ENCODE data around the gene ACIN1.

ACIN1 gene

DNA sequence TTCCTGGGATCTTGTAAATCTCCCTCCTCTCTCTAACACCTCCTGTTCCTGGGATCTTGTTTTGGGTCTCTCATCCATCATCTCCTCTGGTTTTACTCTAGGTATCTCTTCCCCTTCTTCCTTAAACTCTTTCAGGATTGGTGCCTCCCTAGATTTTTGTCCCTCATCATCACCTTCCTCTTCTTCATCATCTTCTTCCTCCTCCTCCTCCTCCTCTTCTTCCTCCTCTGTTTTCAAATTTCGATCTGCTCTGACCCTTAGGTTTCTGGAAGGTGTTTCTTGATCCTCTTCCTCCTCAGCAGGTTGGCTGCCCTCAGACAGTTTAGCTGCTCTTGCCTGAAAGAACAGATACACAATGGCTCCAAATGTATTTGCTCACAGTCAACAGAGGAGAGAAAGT is 14.5 kb downstream of the ACIN1 start:
- WGBS (ENCODE audit: insufficient coverage, insufficient read length) = no CpG with 5 or more reads among the region's 1 CpG
- Histone ChIP-seq H3K4me3 (ENCODE audit: low read length) (no peak overlapping the region), H3K4me1 (ENCODE audit: control insufficient read depth, insufficient read depth, low read length) (no peaks in the 10 kb centered on the region), H3K27ac (ENCODE audit: low read length) (no peak overlapping the region), H3K27me3 (ENCODE audit: control insufficient read depth, insufficient read depth, low read length) (no peaks in the 10 kb centered on the region), H3K9me3 (ENCODE audit: control insufficient read depth, insufficient read depth, low read length) (no peaks in the 10 kb centered on the region), H3K36me3 (ENCODE audit: control insufficient read depth, insufficient read depth, low read length) (peaks cover 29% of the 10 kb centered on the region)
- DNase-seq (ENCODE audit: low read depth, low spot score) = no peak

- H3K27ac ChIP-seq (ENCODE audit: low read length) = no peak overlapping the region
These were observed 15.2 kb downstream of the ACIN1 start for GRCh38 chr14:23079716-23080115.

GRCh38 chr14:23078692-23079116 is 16.2 kb downstream of the ACIN1 start:
- Histone ChIP-seq H3K27me3 (ENCODE audit: control insufficient read depth, insufficient read depth, low read length) (no peaks in the 10 kb centered on the region), H3K27ac (ENCODE audit: low read length) (no peak overlapping the region), H3K36me3 (ENCODE audit: control insufficient read depth, insufficient read depth, low read length) (peaks cover 31% of the 10 kb centered on the region), H3K4me3 (ENCODE audit: low read length) (no peak overlapping the region), H3K9me3 (ENCODE audit: control insufficient read depth, insufficient read depth, low read length) (no peaks in the 10 kb centered on the region), H3K4me1 (ENCODE audit: control insufficient read depth, insufficient read depth, low read length) (no peaks in the 10 kb centered on the region)
- no CpG with 5 or more reads among the region's 2 CpGs for WGBS (ENCODE audit: insufficient coverage, insufficient read length)
- no peak for DNase-seq (ENCODE audit: low read depth, low spot score)

More at GRCh38 chr14:23079716-23080115, 15.2 kb downstream of the ACIN1 start:
- no peak overlapping the region for H3K4me3 ChIP-seq (ENCODE audit: low read length)
- WGBS (ENCODE audit: insufficient coverage, insufficient read length) = no CpG with 5 or more reads among the region's 2 CpGs
- no peak for DNase-seq (ENCODE audit: low read depth, low spot score)
- no peaks in the 10 kb centered on the region for H3K9me3 ChIP-seq (ENCODE audit: control insufficient read depth, insufficient read depth, low read length)
- H3K27me3 ChIP-seq (ENCODE audit: control insufficient read depth, insufficient read depth, low read length) = no peaks in the 10 kb centered on the region
- no peaks in the 10 kb centered on the region for H3K4me1 ChIP-seq (ENCODE audit: control insufficient read depth, insufficient read depth, low read length)
- H3K36me3 ChIP-seq (ENCODE audit: control insufficient read depth, insufficient read depth, low read length) = peaks cover 31% of the 10 kb centered on the region

GRCh38 chr14:23077962-23078361 is 17.0 kb downstream of the ACIN1 start:
- Histone ChIP-seq H3K27me3 (ENCODE audit: control insufficient read depth, insufficient read depth, low read length) (no peaks in the 10 kb centered on the region), H3K36me3 (ENCODE audit: control insufficient read depth, insufficient read depth, low read length) (peaks cover 31% of the 10 kb centered on the region), H3K4me1 (ENCODE audit: control insufficient read depth, insufficient read depth, low read length) (no peaks in the 10 kb centered on the region), H3K27ac (ENCODE audit: low read length) (no peak overlapping the region), H3K9me3 (ENCODE audit: control insufficient read depth, insufficient read depth, low read length) (no peaks in the 10 kb centered on the region), H3K4me3 (ENCODE audit: low read length) (no peak overlapping the region)
- no CpG with 5 or more reads among the region's 5 CpGs for WGBS (ENCODE audit: insufficient coverage, insufficient read length)
- DNase-seq (ENCODE audit: low read depth, low spot score) = no peak

GRCh38 chr14:23076785-23077408 is 18.0 kb downstream of the ACIN1 start:
- peaks cover 31% of the 10 kb centered on the region for H3K36me3 ChIP-seq (ENCODE audit: control insufficient read depth, insufficient read depth, low read length)

GRCh38 chr14:23074906-23075305 is 20.0 kb downstream of the ACIN1 start:
- no CpG with 5 or more reads among the region's 1 CpG for WGBS (ENCODE audit: insufficient coverage, insufficient read length)
- no peak for DNase-seq (ENCODE audit: low read depth, low spot score)
- H3K36me3 ChIP-seq (ENCODE audit: control insufficient read depth, insufficient read depth, low read length) = peaks cover 22% of the 10 kb centered on the region
- H3K4me1 ChIP-seq (ENCODE audit: control insufficient read depth, insufficient read depth, low read length) = 0 out of 2 replicates have a peak, but pooled peaks cover 1% of the 10 kb centered on the region
- H3K4me3 ChIP-seq (ENCODE audit: low read length) = no peak overlapping the region
- H3K27me3 ChIP-seq (ENCODE audit: control insufficient read depth, insufficient read depth, low read length) = no peaks in the 10 kb centered on the region
- no peaks in the 10 kb centered on the region for H3K9me3 ChIP-seq (ENCODE audit: control insufficient read depth, insufficient read depth, low read length)
- no peak overlapping the region for H3K27ac ChIP-seq (ENCODE audit: low read length)

More at GRCh38 chr14:23076785-23077408, 18.0 kb downstream of the ACIN1 start:
- Histone ChIP-seq H3K9me3 (ENCODE audit: control insufficient read depth, insufficient read depth, low read length) (no peaks in the 10 kb centered on the region), H3K27ac (ENCODE audit: low read length) (no peak overlapping the region), H3K27me3 (ENCODE audit: control insufficient read depth, insufficient read depth, low read length) (no peaks in the 10 kb centered on the region), H3K4me1 (ENCODE audit: control insufficient read depth, insufficient read depth, low read length) (0 out of 2 replicates have a peak, but pooled peaks cover 1% of the 10 kb centered on the region), H3K4me3 (ENCODE audit: low read length) (no peak overlapping the region)
- no peak for DNase-seq (ENCODE audit: low read depth, low spot score)
- no CpG with 5 or more reads among the region's 5 CpGs for WGBS (ENCODE audit: insufficient coverage, insufficient read length)

GRCh38 chr14:23071921-23072539 is 22.9 kb downstream of the ACIN1 start:
- peaks cover 26% of the 10 kb centered on the region for H3K36me3 ChIP-seq (ENCODE audit: control insufficient read depth, insufficient read depth, low read length)
- no peak for DNase-seq (ENCODE audit: low read depth, low spot score)

DNA sequence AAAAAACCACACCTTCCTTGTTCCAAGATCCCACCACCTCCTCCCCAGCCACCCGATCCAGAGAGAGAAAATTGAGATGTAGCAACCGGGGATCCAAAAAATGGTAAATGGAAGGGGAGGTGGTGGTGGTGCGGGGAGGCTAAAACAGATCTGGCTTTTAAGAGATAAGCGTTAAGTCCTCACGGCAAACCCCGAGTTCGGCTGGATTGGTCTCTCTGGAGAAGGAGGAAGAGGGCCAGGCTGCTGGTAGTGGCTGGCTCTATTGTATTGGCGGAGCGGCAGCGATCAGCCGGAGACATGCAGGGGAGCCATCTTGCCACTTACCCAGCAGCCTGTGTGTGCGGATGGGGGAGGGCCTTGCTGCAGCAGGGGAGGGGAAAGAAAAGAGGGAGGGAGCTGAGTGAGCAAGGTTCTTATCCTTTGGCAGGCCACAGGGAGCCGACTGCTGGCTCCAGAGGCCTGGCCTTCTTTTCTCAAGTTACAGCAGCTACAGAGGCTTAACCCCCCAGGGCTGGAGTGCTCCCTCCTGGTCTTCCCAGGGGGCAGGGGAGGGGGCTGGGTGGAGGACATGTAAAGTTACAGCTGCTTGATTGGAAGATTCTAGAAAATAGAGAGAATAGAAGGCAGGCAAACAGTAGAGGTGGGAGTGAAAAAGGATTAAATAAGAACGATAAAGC is 23.6 kb downstream of the ACIN1 start:
- H3K36me3 ChIP-seq (ENCODE audit: control insufficient read depth, insufficient read depth, low read length) = peaks cover 28% of the 10 kb centered on the region
- H3K4me1 ChIP-seq (ENCODE audit: control insufficient read depth, insufficient read depth, low read length) = peaks cover 4% of the 10 kb centered on the region; the same call in 1 of the 2 replicates
- no peak for DNase-seq (ENCODE audit: low read depth, low spot score)
- 100% methylated on average over 1 of the region's 14 CpGs for WGBS (ENCODE audit: insufficient coverage, insufficient read length)
- H3K27ac ChIP-seq (ENCODE audit: low read length) = no peak overlapping the region
- no peaks in the 10 kb centered on the region for H3K9me3 ChIP-seq (ENCODE audit: control insufficient read depth, insufficient read depth, low read length)
- peak overlapping the region; percentile 99 for H3K4me3 ChIP-seq (ENCODE audit: low read length)
- no peaks in the 10 kb centered on the region for H3K27me3 ChIP-seq (ENCODE audit: control insufficient read depth, insufficient read depth, low read length)

More at GRCh38 chr14:23071921-23072539, 22.9 kb downstream of the ACIN1 start:
- Histone ChIP-seq H3K27me3 (ENCODE audit: control insufficient read depth, insufficient read depth, low read length) (no peaks in the 10 kb centered on the region), H3K9me3 (ENCODE audit: control insufficient read depth, insufficient read depth, low read length) (no peaks in the 10 kb centered on the region), H3K4me3 (ENCODE audit: low read length) (no peak overlapping the region), H3K27ac (ENCODE audit: low read length) (no peak overlapping the region), H3K4me1 (ENCODE audit: control insufficient read depth, insufficient read depth, low read length) (peaks cover 4% of the 10 kb centered on the region; the same call in 1 of the 2 replicates)
- no CpG with 5 or more reads among the region's 5 CpGs for WGBS (ENCODE audit: insufficient coverage, insufficient read length)

GRCh38 chr14:23070262-23071129 is 24.4 kb downstream of the ACIN1 start:
- peaks cover 4% of the 10 kb centered on the region; the same call in 1 of the 2 replicates for H3K4me1 ChIP-seq (ENCODE audit: control insufficient read depth, insufficient read depth, low read length)
- peak overlapping the region; percentile 99; the same call in 1 of the 2 replicates for H3K4me3 ChIP-seq (ENCODE audit: low read length)
- WGBS (ENCODE audit: insufficient coverage, insufficient read length) = 100% methylated on average over 1 of the region's 10 CpGs
- no peaks in the 10 kb centered on the region for H3K27me3 ChIP-seq (ENCODE audit: control insufficient read depth, insufficient read depth, low read length)
- no peaks in the 10 kb centered on the region for H3K9me3 ChIP-seq (ENCODE audit: control insufficient read depth, insufficient read depth, low read length)
- no peak overlapping the region for H3K27ac ChIP-seq (ENCODE audit: low read length)
- no peak for DNase-seq (ENCODE audit: low read depth, low spot score)
- peaks cover 33% of the 10 kb centered on the region for H3K36me3 ChIP-seq (ENCODE audit: control insufficient read depth, insufficient read depth, low read length)

GRCh38 chr14:23069413-23069806 is 25.5 kb downstream of the ACIN1 start:
- peaks cover 32% of the 10 kb centered on the region for H3K36me3 ChIP-seq (ENCODE audit: control insufficient read depth, insufficient read depth, low read length)
- no peaks in the 10 kb centered on the region for H3K9me3 ChIP-seq (ENCODE audit: control insufficient read depth, insufficient read depth, low read length)
- H3K4me1 ChIP-seq (ENCODE audit: control insufficient read depth, insufficient read depth, low read length) = peaks cover 4% of the 10 kb centered on the region; the same call in 1 of the 2 replicates
- WGBS (ENCODE audit: insufficient coverage, insufficient read length) = no CpG with 5 or more reads among the region's 4 CpGs
- DNase-seq (ENCODE audit: low read depth, low spot score) = no peak
- no peak overlapping the region for H3K4me3 ChIP-seq (ENCODE audit: low read length)
- H3K27me3 ChIP-seq (ENCODE audit: control insufficient read depth, insufficient read depth, low read length) = no peaks in the 10 kb centered on the region
- H3K27ac ChIP-seq (ENCODE audit: low read length) = no peak overlapping the region
